Lower lobe of right lung (tissue), 2 donors: Measurements from ENCODE around the gene TOX2. TPM values are rescaled to one million over a fixed set of nuclear protein-coding genes. Genes with fewer than 3 reads are reported as not detected.

Source experiments
- ATAC-seq, 2 donors: fragments of 200-7000 bp; cut with Tn5 transposase; one replicate each; pipeline ENCODE4 v1.9.1; 2020 to 2022; ENCODE audit warnings: mild to moderate bottlenecking in 2 of 2, moderate library complexity in 2 of 2
- DNase-seq: peaks from one replicate; pipeline ENCODE4 v3.0.0-alpha.2; 2020
- H3K27ac ChIP-seq: fragments of 200-600 bp; one replicate; pipeline ENCODE4 v1.8.0; 2022
- H3K27me3 ChIP-seq: fragments of 200-600 bp; one replicate; pipeline ENCODE4 v1.8.0; 2022; ENCODE audit warnings: low read depth
- H3K36me3 ChIP-seq: fragments of 200-600 bp; one replicate; pipeline ENCODE4 v1.8.0; 2022; ENCODE audit warnings: mild to moderate bottlenecking
- H3K4me1 ChIP-seq: fragments of 200-600 bp; one replicate; pipeline ENCODE4 v1.8.0; 2022
- H3K4me3 ChIP-seq: fragments of 200-600 bp; one replicate; pipeline ENCODE4 v1.8.0; 2022; ENCODE audit warnings: mild to moderate bottlenecking
- H3K9me3 ChIP-seq: fragments of 200-600 bp; one replicate; pipeline ENCODE4 v1.8.0; 2022
- intact Hi-C: fragments of 100-400 bp; cut with DNase I; formaldehyde crosslinking; loops from one replicate; pipeline ENCODE4 v1.11.0; 2022
- total RNA-seq: library from RNA; stranded (reverse); fragmentation: NEBNext Ultra II Directional; extraction: Animal tissue kit (Norgen Biotek cat#: 25700); gene quantifications from one replicate; pipeline ENCODE4 v1.2.1, GENCODE V29; 2021
- TF ChIP-seq, protein P1 (sequence below): fragments of 200-600 bp; IDR thresholded peaks from one replicate; pipeline ENCODE4 v1.8.0; 2022; ENCODE audit warnings: antibody characterized with exemption, mild to moderate bottlenecking
- donor health status: DM: no; HTN: yes; CAD: no; lungs with severe emphysema.

TOX2 gene
- total RNA-seq, 1 donor from 2014 or later: 16.3 TPM

GRCh38 chr20:43937591-43937990, 22.9 kb downstream of the TOX2 start:
- Histone ChIP-seq H3K36me3 (no peaks in the 10 kb centered on the region), H3K27ac (no peak overlapping the region), H3K4me1 (peaks cover 61% of the 10 kb centered on the region), H3K4me3 (no peak overlapping the region), H3K27me3 (no peaks in the 10 kb centered on the region), H3K9me3 (no peaks in the 10 kb centered on the region)
- intact Hi-C loops: no loop called here
- ATAC-seq: no peak
- TF ChIP-seq, protein P1, sequence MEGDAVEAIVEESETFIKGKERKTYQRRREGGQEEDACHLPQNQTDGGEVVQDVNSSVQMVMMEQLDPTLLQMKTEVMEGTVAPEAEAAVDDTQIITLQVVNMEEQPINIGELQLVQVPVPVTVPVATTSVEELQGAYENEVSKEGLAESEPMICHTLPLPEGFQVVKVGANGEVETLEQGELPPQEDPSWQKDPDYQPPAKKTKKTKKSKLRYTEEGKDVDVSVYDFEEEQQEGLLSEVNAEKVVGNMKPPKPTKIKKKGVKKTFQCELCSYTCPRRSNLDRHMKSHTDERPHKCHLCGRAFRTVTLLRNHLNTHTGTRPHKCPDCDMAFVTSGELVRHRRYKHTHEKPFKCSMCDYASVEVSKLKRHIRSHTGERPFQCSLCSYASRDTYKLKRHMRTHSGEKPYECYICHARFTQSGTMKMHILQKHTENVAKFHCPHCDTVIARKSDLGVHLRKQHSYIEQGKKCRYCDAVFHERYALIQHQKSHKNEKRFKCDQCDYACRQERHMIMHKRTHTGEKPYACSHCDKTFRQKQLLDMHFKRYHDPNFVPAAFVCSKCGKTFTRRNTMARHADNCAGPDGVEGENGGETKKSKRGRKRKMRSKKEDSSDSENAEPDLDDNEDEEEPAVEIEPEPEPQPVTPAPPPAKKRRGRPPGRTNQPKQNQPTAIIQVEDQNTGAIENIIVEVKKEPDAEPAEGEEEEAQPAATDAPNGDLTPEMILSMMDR: no peak
- no peak for DNase-seq

DNA sequence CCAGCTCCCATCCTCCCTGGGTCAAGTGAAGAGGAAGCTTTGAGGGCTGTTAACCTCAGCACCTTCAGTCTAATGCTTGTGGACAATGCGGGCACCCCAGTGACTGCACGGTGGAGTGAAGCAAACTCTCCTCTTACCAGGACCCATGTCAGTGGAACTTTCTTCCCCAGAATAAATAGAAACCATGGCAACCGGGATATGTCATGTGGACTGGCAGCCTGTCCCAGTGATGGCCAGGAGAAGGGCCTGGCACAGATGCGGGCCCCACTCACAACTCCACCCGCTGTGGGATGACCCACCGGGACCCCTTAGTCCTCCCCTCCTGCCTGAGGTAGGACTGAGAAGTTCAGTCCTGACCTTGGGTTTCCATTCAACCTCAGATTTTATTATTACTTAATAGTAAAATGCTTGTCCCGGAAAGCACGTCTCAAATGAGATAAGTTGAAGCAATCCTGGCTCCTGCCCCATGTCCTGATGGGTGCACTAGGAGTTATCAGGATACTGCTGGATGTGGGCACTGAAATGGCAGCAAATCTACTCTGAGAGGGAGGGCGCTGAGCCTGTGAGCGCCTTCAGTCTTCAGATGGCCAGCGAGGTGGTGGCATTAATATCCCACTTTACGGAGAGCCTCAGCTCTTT, 23.5 kb downstream of the TOX2 start:
- TF ChIP-seq, protein P1: no peak
- intact Hi-C loops: no loop called here
- no peak overlapping the region for H3K27ac ChIP-seq
- no peaks in the 10 kb centered on the region for H3K36me3 ChIP-seq
- no peaks in the 10 kb centered on the region for H3K9me3 ChIP-seq
- no peaks in the 10 kb centered on the region for H3K27me3 ChIP-seq
- DNase-seq: no peak
- no peak overlapping the region for H3K4me3 ChIP-seq
- peaks cover 66% of the 10 kb centered on the region for H3K4me1 ChIP-seq
- no peak for ATAC-seq

DNA sequence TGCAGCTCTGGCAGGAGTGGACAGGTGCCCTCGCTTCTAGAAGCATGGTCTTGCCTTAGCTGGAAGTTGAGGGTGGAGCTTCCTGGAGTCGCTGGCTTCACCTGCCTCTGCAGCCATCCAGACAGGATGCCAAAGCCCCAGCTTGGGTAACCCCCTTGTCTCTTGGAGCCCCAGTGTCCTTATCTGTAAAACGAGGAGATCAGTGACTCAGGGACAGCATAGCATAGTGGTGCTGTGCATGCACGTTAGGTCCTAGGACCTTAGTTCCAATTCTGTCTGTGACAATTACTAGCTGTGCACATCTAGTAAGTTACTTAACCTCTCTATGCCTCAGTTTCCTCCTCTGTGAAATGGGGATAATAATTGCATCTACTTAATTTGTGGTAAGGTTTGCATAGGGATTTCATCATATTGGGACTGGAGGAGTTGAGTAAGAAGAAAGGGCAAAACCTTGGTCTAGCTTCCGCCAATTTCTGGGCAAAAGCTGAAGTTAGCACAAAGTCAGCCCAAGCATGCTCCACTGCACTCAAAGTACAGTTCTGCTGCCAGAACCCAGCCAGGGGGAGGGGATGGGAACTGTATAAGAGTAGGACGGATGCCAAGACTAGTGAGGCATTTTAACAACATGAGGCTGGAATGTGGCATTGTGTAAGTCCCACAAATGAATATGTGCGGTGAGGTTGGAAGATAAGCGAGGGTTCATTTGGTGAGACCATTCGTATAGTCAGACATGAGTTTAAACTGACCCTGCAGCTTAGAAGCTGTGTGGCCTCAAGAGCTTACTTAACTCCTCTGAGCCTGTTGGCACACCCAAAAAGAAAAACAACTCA, 24.5 kb downstream of the TOX2 start:
- Histone ChIP-seq H3K36me3 (no peaks in the 10 kb centered on the region), H3K4me1 (peaks cover 70% of the 10 kb centered on the region), H3K27me3 (no peaks in the 10 kb centered on the region), H3K4me3 (no peak overlapping the region), H3K9me3 (no peaks in the 10 kb centered on the region), H3K27ac (no peak overlapping the region)
- intact Hi-C loops: no loop called here
- DNase-seq (peak; percentile 76), ATAC-seq (peak; percentile 83)
- TF ChIP-seq, protein P1: no peak

DNA sequence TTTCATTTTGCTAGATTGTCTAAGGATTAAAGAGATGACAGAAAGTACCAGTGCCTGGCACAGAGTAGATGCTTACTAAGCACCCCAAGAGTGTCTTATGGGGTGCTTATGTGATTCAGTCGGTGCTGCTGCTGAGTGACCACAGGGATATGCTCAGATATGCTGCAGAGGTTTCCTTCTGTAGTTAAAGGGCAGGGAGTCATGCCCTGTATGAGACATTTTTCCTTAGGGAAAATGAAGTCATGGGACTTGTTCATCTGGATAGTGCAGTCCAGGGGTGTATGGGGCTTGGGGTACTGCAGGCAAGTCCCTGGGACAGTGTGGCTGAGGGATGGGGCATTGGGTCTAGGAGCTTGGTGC, 25.1 kb downstream of the TOX2 start:
- Histone ChIP-seq H3K27ac (no peak overlapping the region), H3K4me3 (no peak overlapping the region), H3K27me3 (no peaks in the 10 kb centered on the region), H3K4me1 (peaks cover 70% of the 10 kb centered on the region), H3K36me3 (no peaks in the 10 kb centered on the region), H3K9me3 (no peaks in the 10 kb centered on the region)
- DNase-seq: no peak
- TF ChIP-seq, protein P1: no peak
- no peak for ATAC-seq
- intact Hi-C loops: no loop called here

GRCh38 chr20:43940518-43941225, 26.0 kb downstream of the TOX2 start:
- Histone ChIP-seq H3K27me3 (no peaks in the 10 kb centered on the region), H3K27ac (no peak overlapping the region), H3K4me1 (peaks cover 70% of the 10 kb centered on the region), H3K4me3 (no peak overlapping the region), H3K36me3 (no peaks in the 10 kb centered on the region), H3K9me3 (no peaks in the 10 kb centered on the region)
- TF ChIP-seq, protein P1: no peak
- ATAC-seq: no peak
- intact Hi-C loops: no loop called here
- no peak for DNase-seq
